ENCODE measurements around the gene CRYGA.

Gene CRYGA

DNA sequence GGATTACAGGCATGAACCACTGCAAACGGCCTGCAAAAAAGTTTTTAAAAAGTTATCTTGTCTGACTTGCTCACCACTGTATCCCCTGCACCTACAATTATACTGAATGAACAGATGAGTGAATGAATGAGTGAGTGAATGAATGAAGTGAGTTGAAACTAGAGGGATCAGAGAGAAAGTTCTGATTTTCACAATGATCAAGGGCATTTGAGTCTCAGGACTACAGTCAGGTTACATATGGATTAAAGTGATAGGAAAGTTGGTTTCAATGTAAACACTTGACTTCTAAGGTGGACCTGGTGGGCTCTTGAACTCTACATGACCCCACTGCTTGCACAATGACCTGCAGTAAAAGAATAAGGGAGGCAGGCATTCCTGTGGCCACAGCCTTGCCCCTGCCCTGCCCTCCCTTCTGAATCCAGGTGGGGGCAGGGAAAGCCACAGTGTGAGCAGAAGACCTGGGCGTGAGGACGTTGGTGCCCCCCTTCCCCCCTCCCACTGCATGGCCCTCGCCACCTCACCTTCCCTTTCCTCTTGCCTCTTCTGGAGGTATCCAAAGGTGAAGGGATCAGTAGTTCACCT is 15.7 kb upstream of the CRYGA start:
- no peak overlapping the region for H3K27ac ChIP-seq

DNA sequence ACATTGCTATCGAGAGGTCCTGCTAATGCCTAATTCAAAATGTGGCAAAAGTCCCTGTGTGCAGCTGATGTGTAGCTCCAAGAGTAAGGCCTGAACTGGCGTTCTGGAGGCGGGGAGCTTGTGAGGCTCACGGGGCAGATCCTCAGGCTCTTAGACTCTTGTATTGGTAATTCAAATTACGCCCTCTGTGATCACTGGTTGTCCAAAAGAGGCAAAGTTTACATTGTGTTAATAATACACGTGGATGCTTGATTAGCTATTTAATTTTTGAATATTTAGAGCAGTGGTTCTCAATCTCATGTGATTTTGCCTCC is 12.4 kb upstream of the CRYGA start:
- no peak overlapping the region for H3K27ac ChIP-seq
- TF ChIP-seq ZFX (IDR thresholded peaks at IDR 0.05) (no peak), CTCF (conservative IDR thresholded peaks at IDR 0.05) (no peak)

More for the DNA sequence above, 15.7 kb upstream of the CRYGA start:
- no peak for TF ChIP-seq ZFX (IDR thresholded peaks at IDR 0.05)
- TF ChIP-seq CTCF (conservative IDR thresholded peaks at IDR 0.05): no peak

GRCh38 chr2:208175069-208175839 is 11.9 kb upstream of the CRYGA start:
- TF ChIP-seq CTCF (conservative IDR thresholded peaks at IDR 0.05): peak; percentile 92
- no peak for TF ChIP-seq ZFX (IDR thresholded peaks at IDR 0.05)
- H3K27ac ChIP-seq: no peak overlapping the region

GRCh38 chr2:208174144-208174543 is 10.8 kb upstream of the CRYGA start:
- no peak for TF ChIP-seq CTCF (conservative IDR thresholded peaks at IDR 0.05)
- no peak for TF ChIP-seq ZFX (IDR thresholded peaks at IDR 0.05)
- H3K27ac ChIP-seq: no peak overlapping the region

DNA sequence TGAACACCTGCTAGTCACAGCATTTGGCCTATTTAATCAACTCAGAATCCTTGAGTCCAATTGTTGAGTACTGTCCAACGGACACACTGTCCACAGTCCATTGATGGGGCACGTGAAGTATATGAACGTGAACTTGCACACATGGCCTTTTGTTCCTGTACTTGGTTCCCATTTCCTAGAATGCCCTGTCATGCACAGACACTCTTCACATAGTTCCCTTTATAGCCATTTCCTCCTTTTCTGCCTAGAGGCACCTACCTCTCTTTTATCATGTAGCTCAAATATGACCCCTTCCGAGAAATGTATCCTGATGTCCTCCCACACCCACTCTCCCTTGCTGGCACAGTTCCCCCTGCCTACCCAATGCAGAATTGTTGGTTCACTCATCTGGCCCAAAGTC is 8.7 kb upstream of the CRYGA start:
- no peak overlapping the region for H3K27ac ChIP-seq
- TF ChIP-seq ZFX (IDR thresholded peaks at IDR 0.05) (no peak), CTCF (conservative IDR thresholded peaks at IDR 0.05) (no peak)

GRCh38 chr2:208164951-208165755 is 1.8 kb upstream of the CRYGA start:
- TF ChIP-seq ZFX (IDR thresholded peaks at IDR 0.05): no peak
- no peak for TF ChIP-seq CTCF (conservative IDR thresholded peaks at IDR 0.05)
- H3K27ac ChIP-seq: no peak overlapping the region

- TF ChIP-seq CTCF (conservative IDR thresholded peaks at IDR 0.05) (no peak), ZFX (IDR thresholded peaks at IDR 0.05) (no peak)
- H3K27ac ChIP-seq: no peak overlapping the region
Measured at GRCh38 chr2:208156439-208156838, 7.0 kb downstream of the CRYGA start.
